B cell (primary cell): ENCODE results near the gene SRCAP. TPM values are rescaled to one million over a fixed set of nuclear protein-coding genes. Genes with fewer than 3 reads are reported as not detected.

Source experiments
- ATAC-seq: fragments of 200-7000 bp; cut with Tn5 transposase; one replicate; pipeline ENCODE4 v1.10.0; 2021; ENCODE audit warnings: low read depth, mild to moderate bottlenecking, moderate number of reproducible peaks, moderate library complexity
- CTCF ChIA-PET: fragments of 350-600 bp; sonication (Branson Sonifier 250); formaldehyde crosslinking; loops from one replicate; lab custom pipeline; 2021; ENCODE audit warnings: antibody characterized with exemption, inconsistent platforms; lab: Charles Lee
- POLR2A ChIA-PET: fragments of 350-600 bp; sonication (Branson Sonifier 250); formaldehyde crosslinking; loops from one replicate; lab custom pipeline; 2021; ENCODE audit warnings: antibody characterized with exemption; lab: Charles Lee
- DNase-seq: peaks from one replicate; pipeline ENCODE4 v3.0.0; 2013
- H2AFZ ChIP-seq: 2 replicates; pipeline ENCODE4 v1.6.1; 2012; ENCODE audit warnings: mild to moderate bottlenecking, low read depth, low read length; ENCODE audit not compliant: insufficient read depth, poor library complexity, severe bottlenecking
- H3K27ac ChIP-seq, 2 donors: 1 replicate in 1 of 2; 2 replicates in 1 of 2; pipeline ENCODE4 v1.5.1; 2012 to 2013; ENCODE audit warnings: low read length in 2 of 2, mild to moderate bottlenecking in 2 of 2, moderate library complexity in 1 of 2
- H3K27me3 ChIP-seq, 4 experiments: fragments of 200-600 bp in 1 of 4; sonication (generic) in 1 of 4; replicated peaks in 1 of 4; 1 replicate in 2 of 4; 2 replicates in 2 of 4; pipeline versions ENCODE4 v1.6.1 to v1.7.0; 2013 to 2016; ENCODE audit warnings: low read length in 3 of 4, mild to moderate bottlenecking in 2 of 4, mixed read lengths in 1 of 4, moderate library complexity in 1 of 4; ENCODE audit not compliant: insufficient read depth in 4 of 4, control insufficient read depth in 3 of 4; ENCODE audit errors: control extremely low read depth in 1 of 4
- H3K36me3 ChIP-seq, 2 experiments: replicated peaks in 1 of 2; 1 replicate in 1 of 2; 2 replicates in 1 of 2; pipeline versions ENCODE4 v1.6.1 to v1.7.1; 2013; ENCODE audit warnings: low read length in 1 of 2; ENCODE audit not compliant: insufficient read depth in 2 of 2, control insufficient read depth in 1 of 2; ENCODE audit errors: control extremely low read depth in 1 of 2, extremely low read depth in 1 of 2
- H3K4me1 ChIP-seq, 2 donors: fragments of 200-600 bp in 1 of 2; sonication (generic) in 1 of 2; 1 replicate in 1 of 2; 2 replicates in 1 of 2; pipeline versions ENCODE4 v1.5.1 to v1.6.1; 2013 to 2017; ENCODE audit warnings: low read length in 2 of 2; ENCODE audit not compliant: control insufficient read depth in 2 of 2, insufficient read depth in 2 of 2
- H3K4me2 ChIP-seq: replicated peaks from 2 replicates; pipeline ENCODE3; 2012; ENCODE audit warnings: mild to moderate bottlenecking, low read depth, low read length; ENCODE audit not compliant: poor library complexity, severe bottlenecking
- H3K4me3 ChIP-seq, 5 experiments: fragments of 200-600 bp in 1 of 5; sonication (generic) in 1 of 5; 1 replicate in 3 of 5; 2 replicates in 2 of 5; pipeline versions ENCODE4 v1.5.1 to v1.7.0; 2011 to 2016; ENCODE audit warnings: low read length in 4 of 5, mild to moderate bottlenecking in 4 of 5, low read depth in 2 of 5, control low read depth in 1 of 5, moderate library complexity in 1 of 5; ENCODE audit not compliant: insufficient read depth in 1 of 5; ENCODE audit errors: control extremely low read depth in 1 of 5, extremely low read depth in 1 of 5
- H3K79me2 ChIP-seq: fragments of 200-600 bp; sonication (generic); one replicate; pipeline ENCODE4 v1.6.0; 2016; ENCODE audit warnings: low read length; ENCODE audit not compliant: control insufficient read depth, insufficient read depth
- H3K9ac ChIP-seq: fragments of 200-600 bp; sonication (generic); 2 replicates; pipeline ENCODE4 v1.6.1; 2017; ENCODE audit warnings: mild to moderate bottlenecking, low read length, moderate library complexity
- H3K9me3 ChIP-seq, 3 donors: one replicate each; pipeline versions ENCODE4 v1.6.1 to v1.7.1; 2013; ENCODE audit warnings: low read length in 2 of 3; ENCODE audit not compliant: control insufficient read depth in 2 of 3, insufficient read depth in 1 of 3; ENCODE audit errors: control extremely low read depth in 1 of 3
- H4K20me1 ChIP-seq: 2 replicates; pipeline ENCODE4 v1.6.0; 2012; ENCODE audit warnings: mild to moderate bottlenecking, low read length; ENCODE audit not compliant: insufficient read depth, control insufficient read depth, poor library complexity, severe bottlenecking
- H3K27ac Mint-ChIP-seq: one replicate; pipeline ENCODE4 v1.8.0; 2021; ENCODE audit warnings: mixed read lengths
- H3K27me3 Mint-ChIP-seq: one replicate; pipeline ENCODE4 v1.8.0; 2021; ENCODE audit warnings: mixed read lengths
- H3K4me1 Mint-ChIP-seq: one replicate; pipeline ENCODE4 v1.8.0; 2021; ENCODE audit warnings: mixed read lengths
- H3K4me3 Mint-ChIP-seq: one replicate; pipeline ENCODE4 v1.8.0; 2021; ENCODE audit warnings: mixed read lengths
- H3K9me3 Mint-ChIP-seq: one replicate; pipeline ENCODE4 v1.8.0; 2022; ENCODE audit warnings: mixed read lengths; ENCODE audit not compliant: insufficient read depth
- CTCF ChIP-seq: fragments of 200-600 bp; IDR thresholded peaks from one replicate; pipeline ENCODE4 v1.8.0; 2022; ENCODE audit warnings: antibody characterized with exemption, mild to moderate bottlenecking
- EZH2 ChIP-seq: IDR thresholded peaks from 2 replicates; pipeline ENCODE4 v1.6.1; 2012; ENCODE audit warnings: borderline replicate concordance, low read depth, mild to moderate bottlenecking, moderate library complexity, low read length; ENCODE audit not compliant: insufficient read depth, poor library complexity, severe bottlenecking
- WGBS: methylation state at CpG from one replicate; pipeline ENCODE4 v1.1.5; 2013; ENCODE audit warnings: missing lambda C conversion rate; ENCODE audit not compliant: insufficient coverage; 5-methylcytosine and 5-hydroxymethylcytosine counted together
- intact Hi-C: fragments of 100-400 bp; cut with micrococcal nuclease; formaldehyde crosslinking; loops from one replicate; pipeline ENCODE4 v1.10.0; 2022
- polyA plus RNA-seq: library from polyadenylated mRNA; depleted of rRNA; stranded (reverse); fragments of >200 nt; gene quantifications from 2 replicates; pipeline ENCODE4 v1.2.3, GENCODE V29; 2012
- total RNA-seq, 2 donors: library from RNA; stranded (reverse); fragments of 120-200 nt in 1 of 2; gene quantifications; 1 replicate in 1 of 2; 2 replicates in 1 of 2; pipeline versions ENCODE4 v1.2.3 to v1.2.4, GENCODE V29; 2013 to 2022

SRCAP gene
- total and polyA plus RNA-seq, 2 donors (not counting 1 experiment from before 2014, with no cell fraction given), result 20.9 to 145 TPM

- no peak overlapping the region for H3K4me3 Mint-ChIP-seq
- WGBS, result 98% methylated on average over 17 of the region's 22 CpGs
- POLR2A ChIA-PET, result no interaction called here
Measured at GRCh38 chr16:30665155-30665829, 33.7 kb upstream of the SRCAP start.

More at GRCh38 chr16:30665155-30665829, 33.7 kb upstream of the SRCAP start:
- Mint-ChIP-seq H3K4me1 (peaks cover 32% of the 10 kb centered on the region), H3K27ac (no peak overlapping the region), H3K9me3 (no peaks in the 10 kb centered on the region), H3K27me3 (no peaks in the 10 kb centered on the region)
- Histone ChIP-seq H3K4me3 (no peak overlapping the region), H3K9me3 (no peaks in the 10 kb centered on the region), H4K20me1 (peaks cover 99% of the 10 kb centered on the region), H3K4me1 (peaks cover 20 to 32% of the 10 kb centered on the region in 2 donors), H3K9ac (no peak overlapping the region), H3K36me3 (peaks cover 3 to 89% of the 10 kb centered on the region in 2 experiments), H3K27me3 (no peaks in the 10 kb centered on the region), H3K79me2 (peaks cover 43% of the 10 kb centered on the region), H3K27ac (no peak overlapping the region), H3K4me2 (no peak overlapping the region), H2AFZ (no peak overlapping the region)
- intact Hi-C loops, result no loop called here
- ATAC-seq (no peak), DNase-seq (no peak)
- CTCF ChIA-PET, result interaction anchor here (0.8 to 1.5 kb wide), 2 partner anchors 14 to 29 kb away, joined by 3 to 7 read pairs; partner anchors contain the start of gene PRR14
- TF ChIP-seq EZH2 (no peak), CTCF (no peak)
